HG02973 (cell line): ENCODE results near the gene ZMIZ1.

Experiments used
- ATAC-seq: cut with Tn5 transposase; IDR thresholded peaks from one replicate; pipeline ENCODE4 v1.9.1; 2021; ENCODE audit warnings: moderate library complexity; ENCODE audit not compliant: unreplicated experiment

ZMIZ1 gene

DNA sequence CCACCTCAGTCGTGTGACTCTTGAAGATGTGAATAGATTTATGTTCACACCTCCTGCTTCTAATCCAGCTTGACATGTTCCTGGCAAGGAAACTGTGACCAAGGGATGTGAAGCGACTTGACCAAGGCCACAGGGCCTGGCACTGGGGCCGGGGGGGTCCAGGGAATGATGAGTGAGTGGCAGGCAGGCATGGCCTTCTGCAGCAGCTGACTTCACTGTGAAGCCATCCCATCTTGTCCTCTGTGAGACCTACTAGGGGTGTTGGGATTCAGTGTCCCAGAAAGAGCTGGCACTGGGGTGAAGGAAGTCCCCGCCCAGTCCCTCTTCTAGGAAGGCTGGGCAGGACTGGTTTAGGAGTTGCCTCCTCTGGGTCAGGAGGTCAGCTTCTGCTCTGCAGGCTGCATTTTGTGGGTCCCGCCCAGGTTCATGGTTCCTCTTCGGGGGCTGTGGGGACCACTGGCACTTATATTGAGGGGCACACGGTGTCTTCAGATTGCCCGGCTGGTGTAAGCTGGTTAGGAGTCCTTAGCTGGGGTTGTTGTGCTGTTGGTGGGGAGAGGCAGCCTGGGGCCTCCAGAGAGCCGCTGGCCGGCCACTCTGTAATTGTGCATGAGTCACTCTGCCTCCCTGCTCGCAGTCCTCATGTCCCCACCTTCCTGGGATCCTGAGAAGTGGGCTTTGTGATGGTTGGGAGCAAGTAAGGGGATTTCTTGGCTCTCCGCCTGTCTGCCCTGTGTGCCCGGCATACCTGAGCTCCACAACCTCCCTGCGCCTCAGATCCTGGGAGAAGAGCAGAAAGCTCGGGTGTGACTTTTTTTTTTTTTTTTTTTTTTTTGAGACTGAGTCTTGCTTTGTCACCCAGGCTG lies 11.0 kb downstream of the ZMIZ1 start:
- ATAC-seq: no peak

DNA sequence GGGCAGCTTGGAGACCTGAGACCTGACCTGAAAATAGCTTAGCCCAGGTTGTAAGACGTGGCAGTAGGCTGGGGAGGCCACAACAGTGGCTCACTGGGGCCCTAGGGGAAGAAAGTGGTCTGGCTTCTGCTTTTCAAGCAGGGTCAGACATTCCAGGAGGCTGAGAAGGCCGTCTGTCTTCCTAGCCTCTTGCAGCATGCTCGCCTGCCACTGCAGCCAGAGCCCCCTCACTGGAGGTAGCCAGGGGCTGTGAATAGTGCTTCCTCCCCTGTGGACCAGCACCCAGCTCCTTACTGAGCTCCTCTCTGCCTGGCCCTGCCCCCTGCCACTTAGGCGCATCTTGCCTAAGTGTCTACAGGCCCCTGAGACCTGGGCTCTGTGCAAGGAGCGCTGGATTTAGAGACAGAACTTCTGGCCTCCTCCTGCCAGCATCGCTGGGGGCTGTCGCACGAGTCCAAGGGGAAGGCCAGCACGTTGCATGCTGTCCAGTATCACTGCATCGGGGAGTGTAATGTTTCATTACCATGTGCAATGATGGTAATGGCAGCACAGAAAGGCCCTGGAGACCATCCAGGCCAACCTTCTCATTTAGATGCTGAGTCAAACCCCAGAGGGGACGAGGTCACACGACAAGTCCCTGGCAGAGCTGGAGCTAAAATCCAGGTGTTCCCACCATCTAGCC lies 12.7 kb downstream of the ZMIZ1 start:
- ATAC-seq: no peak

- ATAC-seq: no peak
Observed at GRCh38 chr10:79082035-79082373, 13.2 kb downstream of the ZMIZ1 start.

DNA sequence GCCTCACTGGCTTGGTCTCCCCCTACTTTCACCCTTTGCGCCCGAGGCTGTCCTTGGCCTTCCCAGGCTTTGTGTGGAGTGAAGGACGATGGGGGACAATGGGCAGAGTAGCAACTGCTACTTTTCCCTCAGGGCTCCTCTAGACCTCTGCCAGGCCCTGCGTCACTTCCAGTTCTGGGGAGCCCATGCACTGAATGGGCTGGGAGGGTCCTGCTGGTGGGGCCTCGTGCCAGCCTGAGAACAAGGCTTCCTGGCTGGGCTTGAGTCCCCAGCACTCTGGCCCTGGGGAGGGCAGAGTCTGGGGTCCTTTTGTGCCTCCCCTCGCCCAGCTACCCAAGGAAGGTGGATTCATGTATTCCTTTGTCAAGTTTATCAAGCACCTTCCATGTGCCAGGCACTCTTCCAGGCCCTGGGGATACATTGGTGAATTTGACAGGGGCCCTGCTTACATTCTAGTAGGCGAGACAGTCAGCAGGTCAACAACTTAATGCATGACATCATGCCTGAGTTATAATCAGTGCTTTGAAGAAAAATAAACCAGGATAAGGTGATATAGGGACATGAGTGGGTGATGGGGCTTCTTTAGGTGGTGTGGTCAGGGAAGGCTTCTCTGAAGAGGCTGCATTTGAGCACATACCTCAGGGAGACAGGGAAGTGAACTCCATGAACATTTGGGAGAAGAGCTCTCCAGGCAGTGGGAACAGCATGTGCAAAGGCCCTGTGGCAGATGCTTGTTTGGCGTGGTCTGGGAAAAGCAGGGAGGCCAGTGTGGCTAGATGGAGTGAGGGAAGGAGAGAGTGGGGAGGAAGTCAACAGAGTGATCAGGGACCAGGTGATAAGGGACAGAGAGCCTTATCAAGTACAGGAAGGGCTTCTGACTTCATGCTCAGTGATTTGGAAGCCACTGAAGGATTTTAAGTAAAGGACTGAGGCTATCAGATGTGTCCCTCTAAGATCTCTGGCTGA lies 14.1 kb downstream of the ZMIZ1 start:
- no peak for ATAC-seq

DNA sequence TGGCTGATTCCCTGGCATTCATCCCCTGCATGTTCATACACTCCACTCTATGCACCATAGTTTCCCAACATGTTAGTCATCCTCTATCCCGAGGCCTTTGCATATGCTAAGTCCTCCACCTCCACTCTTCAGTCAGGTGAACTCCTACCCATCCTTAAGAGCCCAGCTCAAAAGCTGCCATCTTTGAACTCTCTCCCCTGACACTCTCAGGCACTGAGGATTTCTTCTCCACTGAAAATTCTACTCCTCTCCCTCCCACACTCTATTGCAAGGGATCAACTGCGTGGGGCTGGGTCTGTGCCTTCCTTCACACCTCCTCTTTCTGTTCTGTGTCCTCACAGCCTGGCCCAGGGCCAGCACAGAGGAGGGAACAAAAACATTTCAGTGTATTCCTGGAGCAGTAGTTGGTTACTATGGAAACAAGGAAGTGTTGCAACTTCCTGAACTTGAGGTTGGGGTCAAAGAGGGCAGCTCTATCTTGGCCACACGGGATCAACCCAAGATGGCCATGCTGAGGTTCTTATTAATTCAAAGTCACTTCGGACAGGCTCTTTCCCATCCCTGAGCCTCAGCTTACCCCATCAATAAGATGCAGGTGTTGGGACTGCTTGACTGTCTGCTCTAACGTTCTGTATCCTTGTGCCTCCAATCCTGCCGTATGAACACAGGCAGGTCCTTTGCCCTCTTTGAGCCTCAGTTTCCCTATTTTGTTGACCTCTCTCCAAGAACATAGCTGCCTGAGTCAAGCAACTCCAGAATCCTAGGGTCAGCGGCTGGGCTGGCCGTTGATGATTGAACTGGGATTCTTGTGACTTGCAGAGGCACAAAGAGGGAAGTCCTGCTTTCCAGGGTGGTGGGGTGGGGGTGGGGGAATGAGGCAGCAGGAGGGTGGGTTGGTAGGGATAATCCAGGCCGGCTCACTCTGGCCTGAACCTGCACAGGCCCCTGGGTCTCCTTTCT lies 15.5 kb downstream of the ZMIZ1 start:
- no peak for ATAC-seq

DNA sequence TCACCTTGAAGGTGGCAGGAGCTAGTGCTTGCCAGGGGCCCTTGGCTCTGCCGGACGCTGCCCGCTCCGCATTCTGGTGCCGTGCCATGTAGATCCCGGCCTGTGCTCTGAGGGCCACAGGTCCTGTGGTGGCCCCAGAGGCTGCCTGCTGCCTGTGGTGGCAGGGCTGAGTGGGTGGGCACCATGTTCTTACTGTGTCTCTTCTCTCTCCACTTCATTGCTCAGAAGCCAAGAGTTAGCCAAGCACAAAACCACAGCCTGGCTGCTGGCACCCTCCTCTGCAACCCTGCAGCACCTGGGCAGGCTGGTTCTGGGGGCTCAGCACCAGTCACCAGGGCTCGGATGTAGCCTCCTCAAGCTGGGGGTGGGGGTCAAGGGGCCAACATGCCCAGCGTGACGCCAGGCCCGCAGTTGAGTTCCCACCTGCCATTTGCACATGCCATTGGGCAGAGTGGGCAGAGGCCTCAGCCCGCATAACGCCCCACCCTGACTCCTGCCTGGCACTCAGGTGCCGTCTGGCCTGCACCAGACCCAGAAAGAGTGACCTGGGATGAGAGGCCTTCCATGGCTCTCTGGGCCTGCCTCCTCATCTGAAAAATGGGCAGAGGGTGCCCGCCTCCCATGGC lies 16.3 kb downstream of the ZMIZ1 start:
- no peak for ATAC-seq

GRCh38 chr10:79086822-79087221 lies 18.1 kb downstream of the ZMIZ1 start:
- no peak for ATAC-seq

DNA sequence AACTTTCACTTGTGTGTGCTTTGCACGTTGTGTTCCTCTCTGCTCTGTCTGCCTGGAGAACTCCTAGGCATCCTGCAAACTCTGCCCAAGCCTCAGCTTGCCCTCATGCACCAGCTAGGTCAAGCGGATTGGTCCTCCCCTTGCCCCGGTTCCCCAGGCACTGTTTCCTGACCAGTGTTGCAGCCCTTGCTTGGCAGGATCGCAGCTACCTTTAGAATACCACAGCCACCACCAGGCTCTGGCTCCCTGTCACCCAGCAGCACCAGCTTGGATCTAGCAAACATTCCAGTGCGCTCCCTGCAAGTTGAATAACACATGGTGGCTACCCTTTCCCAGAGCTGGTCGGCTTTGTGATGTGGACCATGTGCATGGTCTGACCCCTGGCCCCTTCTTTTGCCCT lies 19.0 kb downstream of the ZMIZ1 start:
- ATAC-seq: no peak

- no peak for ATAC-seq
Observed at GRCh38 chr10:79088176-79088575, 19.4 kb downstream of the ZMIZ1 start.

DNA sequence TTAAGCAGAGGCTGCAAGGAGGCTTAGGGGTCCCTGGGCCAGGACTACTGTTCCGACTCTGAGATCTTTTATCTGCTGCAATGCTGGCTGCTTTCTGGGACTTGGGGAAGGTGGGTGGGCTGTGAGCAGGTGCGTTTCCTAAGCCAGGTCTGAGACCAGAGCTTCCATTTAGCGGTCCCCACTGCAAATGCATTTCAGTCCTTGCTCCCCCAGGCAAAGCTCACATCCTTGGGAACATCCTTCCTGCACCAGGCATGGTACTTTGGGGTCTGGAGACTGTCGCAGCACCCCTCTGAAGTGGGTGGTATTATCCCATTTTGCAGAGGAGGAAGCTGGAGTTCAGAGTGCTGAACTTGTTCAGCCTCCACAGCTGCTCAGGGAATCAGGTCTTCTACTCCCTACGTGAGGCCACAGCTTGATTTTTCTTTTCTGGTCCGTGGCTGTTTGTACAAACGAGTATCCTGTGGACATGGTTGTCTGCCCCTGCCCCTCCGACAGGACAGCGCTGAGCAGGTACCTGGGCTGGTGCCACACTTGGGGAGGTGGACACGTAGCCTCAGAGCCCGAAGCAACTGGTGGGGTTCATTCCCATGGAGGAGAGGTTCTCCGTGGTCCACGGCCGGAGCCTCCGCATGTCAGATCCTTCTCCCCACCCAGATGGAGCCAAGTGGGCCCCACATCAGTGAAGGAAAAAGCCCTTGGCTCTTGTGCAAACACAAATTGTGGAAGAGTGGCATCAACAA lies 20.0 kb downstream of the ZMIZ1 start:
- ATAC-seq: no peak

- ATAC-seq: no peak
Observed at GRCh38 chr10:79089632-79090031, 20.9 kb downstream of the ZMIZ1 start.

DNA sequence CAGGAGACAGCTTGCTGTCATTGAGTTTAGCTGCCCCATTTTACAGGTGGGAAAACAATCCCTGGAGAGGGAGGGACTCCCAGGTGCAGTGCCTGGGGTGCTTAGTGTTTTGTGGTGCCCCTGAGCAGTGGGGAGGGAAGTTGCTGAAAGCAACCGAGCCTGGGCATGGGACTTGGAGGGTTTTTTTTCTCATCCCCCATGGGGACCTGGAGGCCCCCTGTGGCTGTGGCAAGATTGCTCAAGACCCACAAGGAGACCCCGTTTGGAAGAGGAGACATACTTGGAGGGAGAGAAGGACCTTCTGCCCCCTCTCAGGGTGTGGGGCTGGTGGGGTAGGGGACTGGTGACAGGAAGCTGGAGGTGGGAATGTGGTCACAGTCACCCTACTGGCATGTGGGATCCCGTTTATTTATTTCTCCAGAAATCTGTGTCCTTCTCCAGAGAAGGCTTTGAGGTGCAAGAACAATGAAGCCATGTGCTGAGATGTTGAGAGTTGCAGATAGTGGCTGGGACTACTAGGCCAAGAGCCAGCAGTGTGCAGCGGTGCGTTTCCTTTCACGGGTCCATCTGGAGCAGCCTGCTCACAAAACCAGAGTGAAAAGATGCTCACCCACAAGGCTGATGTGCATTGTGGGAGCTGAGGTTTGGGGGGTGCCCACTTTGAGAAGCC lies 21.5 kb downstream of the ZMIZ1 start:
- no peak for ATAC-seq

DNA sequence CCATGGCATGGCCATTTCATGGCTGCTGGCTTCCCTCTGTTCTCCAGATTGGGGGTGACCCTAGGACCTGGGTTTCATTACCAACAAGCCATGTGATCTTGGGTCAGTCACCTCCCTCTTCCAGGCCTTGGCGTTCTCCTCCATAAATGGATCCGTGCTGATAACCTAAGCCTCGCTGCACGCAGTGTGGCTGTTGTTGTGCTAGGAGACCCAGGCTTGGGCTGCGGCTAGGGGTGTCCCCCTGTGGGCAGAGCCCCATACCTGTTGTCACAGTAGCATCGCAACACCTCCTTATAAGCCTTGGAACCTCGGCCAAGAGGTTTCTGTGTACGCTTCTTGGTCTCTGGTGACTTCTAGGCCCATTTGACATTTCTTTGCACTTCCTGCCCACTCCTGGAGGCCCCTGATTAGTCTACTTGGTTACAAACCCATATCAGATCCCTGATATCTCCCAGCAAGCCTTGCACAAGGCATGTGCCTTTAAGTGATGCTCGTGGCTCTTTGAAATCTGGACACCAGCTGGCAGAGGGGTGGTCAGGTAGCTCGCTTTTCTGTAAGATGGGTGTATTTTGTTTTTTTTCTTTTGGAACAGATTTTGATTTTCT lies 23.6 kb downstream of the ZMIZ1 start:
- no peak for ATAC-seq

DNA sequence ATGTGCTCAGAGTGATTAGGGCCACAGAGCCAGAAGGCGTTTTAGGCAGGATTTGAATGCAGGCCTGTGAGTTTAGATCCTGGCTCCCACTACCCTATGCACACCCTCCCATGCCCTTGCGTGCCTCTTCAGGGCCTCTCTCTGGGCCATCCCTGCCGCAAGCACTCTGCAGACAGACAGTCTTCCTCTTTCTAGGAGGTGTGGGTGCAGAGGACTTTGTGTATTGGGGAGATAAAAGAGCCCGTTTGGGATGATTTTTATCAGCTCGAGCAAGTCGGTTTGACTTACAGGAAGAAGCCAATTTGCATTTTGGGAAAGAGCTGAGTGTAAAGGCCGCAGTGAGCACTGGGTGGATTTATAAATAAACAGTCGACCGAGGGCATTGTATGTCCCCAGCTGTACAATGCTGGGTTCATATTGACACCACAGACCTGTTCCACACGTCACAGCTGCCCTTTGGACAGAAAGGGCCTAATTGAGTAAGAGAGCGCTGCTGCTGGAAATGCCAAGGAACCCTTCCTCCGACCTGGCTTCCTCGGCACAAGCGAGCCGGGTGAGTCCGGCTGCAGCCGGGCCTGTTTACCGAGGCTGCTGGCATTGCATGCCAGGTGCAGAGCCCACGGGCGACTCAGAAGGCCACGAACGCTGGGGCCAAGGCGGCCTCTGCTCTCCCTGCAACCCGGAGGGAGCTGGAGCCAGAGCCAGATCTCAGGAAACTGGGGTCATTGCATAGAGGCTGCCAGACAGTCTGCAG lies 25.1 kb downstream of the ZMIZ1 start:
- no peak for ATAC-seq

- no peak for ATAC-seq
Observed at GRCh38 chr10:79094412-79095175, 25.8 kb downstream of the ZMIZ1 start.

GRCh38 chr10:79095316-79095715 lies 26.6 kb downstream of the ZMIZ1 start:
- ATAC-seq: no peak

DNA sequence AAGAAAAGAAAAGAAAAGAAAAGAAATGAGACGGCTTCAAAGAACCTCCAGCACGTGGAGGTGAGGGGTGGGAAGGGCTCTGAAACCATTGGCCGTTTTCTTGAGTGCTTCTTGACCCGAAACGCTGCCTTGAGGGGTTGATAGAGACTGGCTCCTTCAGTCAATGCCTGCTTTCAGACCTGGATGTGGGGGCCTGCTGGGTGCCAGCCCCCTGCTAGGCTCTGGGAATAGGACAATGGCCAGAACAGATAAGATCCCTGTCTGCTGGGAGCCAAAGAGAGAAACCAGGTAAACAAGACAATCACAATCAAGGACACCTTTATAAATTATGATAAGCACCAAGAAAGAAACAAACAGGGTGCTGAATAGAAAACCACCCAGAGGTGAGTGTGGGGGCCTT lies 27.7 kb downstream of the ZMIZ1 start:
- no peak for ATAC-seq
